OCI-LY7 (cell line): ENCODE data around the gene PAK6. TPM values are rescaled to one million over a fixed set of nuclear protein-coding genes. Genes with fewer than 3 reads are reported as not detected.

ENCODE experiments used
- BruUV-seq: library from RNA; stranded (reverse); fragments of 400-500 nt; replicated peaks from 2 replicates; lab custom pipeline; 2021; lab: Mats Ljungman, UMichigan
- CTCF ChIA-PET: fragments of 300-600 bp; sonication (Branson Sonifier 250); formaldehyde crosslinking; loops from one replicate; lab custom pipeline; 2022; ENCODE audit warnings: antibody characterized with exemption; ENCODE audit not compliant: unreplicated experiment; lab: Charles Lee
- POLR2A ChIA-PET: fragments of 300-600 bp; sonication (Branson Sonifier 250); formaldehyde crosslinking; loops from one replicate; lab custom pipeline; 2022; ENCODE audit warnings: antibody characterized with exemption; lab: Charles Lee
- DNase-seq: peaks from one replicate; pipeline ENCODE4 v3.0.0-alpha.2; 2015; ENCODE audit warnings: low spot score
- H2AFZ ChIP-seq: fragments of 200-600 bp; sonication (generic), shearing (Covaris generic); 2 replicates; pipeline ENCODE4 v1.6.1; 2014; ENCODE audit warnings: mild to moderate bottlenecking, antibody characterized with exemption, low read length, moderate library complexity
- H3K27ac ChIP-seq: fragments of 200-600 bp; sonication (generic); 2 replicates; pipeline ENCODE4 v1.5.1; 2014; ENCODE audit warnings: mixed run types, low read depth, mild to moderate bottlenecking, moderate library complexity, low read length, inconsistent platforms; ENCODE audit not compliant: poor library complexity, severe bottlenecking
- H3K36me3 ChIP-seq: fragments of 200-600 bp; sonication (generic); 2 replicates; pipeline ENCODE4 v1.6.1; 2014; ENCODE audit warnings: mild to moderate bottlenecking, antibody characterized with exemption, low read length, moderate library complexity, mixed read lengths; ENCODE audit not compliant: insufficient read depth
- H3K4me1 ChIP-seq: fragments of 200-600 bp; sonication (generic); 2 replicates; pipeline ENCODE4 v1.5.1; 2014; ENCODE audit warnings: mild to moderate bottlenecking, low read length; ENCODE audit not compliant: insufficient read depth, poor library complexity, severe bottlenecking
- H3K4me2 ChIP-seq: fragments of 200-600 bp; sonication (generic); 2 replicates; pipeline ENCODE4 v1.6.1; 2014; ENCODE audit warnings: mild to moderate bottlenecking, low read length
- H3K4me3 ChIP-seq: fragments of 200-600 bp; sonication (generic); 2 replicates; pipeline ENCODE4 v1.5.1; 2014; ENCODE audit warnings: mild to moderate bottlenecking, low read depth, low read length; ENCODE audit not compliant: poor library complexity, severe bottlenecking
- H3K79me2 ChIP-seq: fragments of 200-600 bp; sonication (generic); 2 replicates; pipeline ENCODE4 v1.6.1; 2016; ENCODE audit warnings: low read depth, mild to moderate bottlenecking, low read length, moderate library complexity, mixed read lengths; ENCODE audit not compliant: insufficient read depth
- H3K9me2 ChIP-seq: fragments of 200-600 bp; sonication (generic); 2 replicates; pipeline ENCODE4 v1.6.1; 2016; ENCODE audit warnings: mild to moderate bottlenecking, low read length, mixed read lengths; ENCODE audit not compliant: insufficient read depth
- H3K9me3 ChIP-seq: fragments of 200-600 bp; sonication (generic); 2 replicates; pipeline ENCODE4 v1.6.1; 2014; ENCODE audit warnings: mild to moderate bottlenecking, mixed run types, low read length, mixed read lengths
- H4K20me1 ChIP-seq: fragments of 200-600 bp; sonication (generic); 2 replicates; pipeline ENCODE4 v1.6.1; 2014; ENCODE audit warnings: mild to moderate bottlenecking, antibody characterized with exemption, low read length, moderate library complexity, mixed read lengths; ENCODE audit not compliant: insufficient read depth
- CTCF ChIP-seq: fragments of 200-600 bp; sonication (generic); conservative IDR thresholded peaks from 2 replicates; pipeline ENCODE4 v1.5.1; 2014; ENCODE audit warnings: mild to moderate bottlenecking, antibody characterized with exemption, low read length, moderate library complexity, mixed read lengths
- EZH2phosphoT487 ChIP-seq: fragments of 200-600 bp; sonication (generic); IDR thresholded peaks from 2 replicates; pipeline ENCODE4 v1.6.1; 2018; ENCODE audit warnings: low read depth, borderline replicate concordance, mild to moderate bottlenecking, mixed run types, antibody characterized with exemption, low read length, moderate library complexity, mixed read lengths
- intact Hi-C: fragments of 100-400 bp; cut with micrococcal nuclease; formaldehyde crosslinking; loops from one replicate; pipeline ENCODE4 v1.10.0; 2022; ENCODE audit not compliant: unreplicated experiment
- total RNA-seq, 2 experiments: library from RNA; depleted of rRNA in 1 of 2; stranded (reverse); fragments of >200 nt in 1 of 2; shearing (Covaris generic) in 1 of 2; gene quantifications; 2 replicates each; pipeline ENCODE4 v1.2.3, GENCODE V29; 2014 to 2022

Gene PAK6
- total RNA-seq, 2 experiments from 2014 or later: 0.03 TPM; not detected in 1

- CTCF ChIA-PET: no interaction called here
- no peak for TF ChIP-seq CTCF
- TF ChIP-seq EZH2phosphoT487: no peak
- Histone ChIP-seq H3K4me1 (peaks cover 20% of the 10 kb centered on the region), H3K27ac (no peak overlapping the region), H3K4me2 (no peak overlapping the region), H3K4me3 (no peak overlapping the region), H4K20me1 (no peaks in the 10 kb centered on the region), H2AFZ (no peak overlapping the region), H3K79me2 (no peaks in the 10 kb centered on the region), H3K9me3 (no peaks in the 10 kb centered on the region), H3K36me3 (no peaks in the 10 kb centered on the region), H3K9me2 (no peaks in the 10 kb centered on the region)
- intact Hi-C loops: no loop called here
- no TSS peak for BruUV-seq
- no peak for DNase-seq
- POLR2A ChIA-PET: no interaction called here
Measured at GRCh38 chr15:40239693-40240618, 1.1 kb downstream of the PAK6 start.

GRCh38 chr15:40240619-40241221 is 1.9 kb downstream of the PAK6 start:
- Histone ChIP-seq H2AFZ (no peak overlapping the region), H3K4me1 (peaks cover 13% of the 10 kb centered on the region), H3K27ac (no peak overlapping the region), H3K9me3 (no peaks in the 10 kb centered on the region), H4K20me1 (no peaks in the 10 kb centered on the region), H3K4me3 (no peak overlapping the region), H3K4me2 (no peak overlapping the region), H3K79me2 (no peaks in the 10 kb centered on the region), H3K9me2 (no peaks in the 10 kb centered on the region), H3K36me3 (no peaks in the 10 kb centered on the region)
- ChIA-PET POLR2A (no interaction called here), CTCF (no interaction called here)
- no peak for DNase-seq
- BruUV-seq: no TSS peak
- intact Hi-C loops: no loop called here
- TF ChIP-seq CTCF: no peak
- no peak for TF ChIP-seq EZH2phosphoT487
